Body of pancreas (tissue), 4 donors: ENCODE data around the gene SLCO3A1.

Experiments used
- POLR2A ChIP-seq, 3 donors: fragments of 450-650 bp; IDR thresholded peaks; one replicate each; pipeline ENCODE4 v1.6.1; 2016; ENCODE audit warnings: antibody characterized with exemption in 3 of 3, mild to moderate bottlenecking in 2 of 3
- TF ChIP-seq, protein P1 (sequence below), 7 experiments: fragments of 450-650 bp in 4 of 7; fragments of 200-600 bp in 3 of 7; sonication (generic) in 3 of 7; IDR thresholded peaks; one replicate each; pipeline ENCODE4 v1.5.1; 2016 to 2019; ENCODE audit warnings: antibody characterized with exemption in 7 of 7

DNA sequence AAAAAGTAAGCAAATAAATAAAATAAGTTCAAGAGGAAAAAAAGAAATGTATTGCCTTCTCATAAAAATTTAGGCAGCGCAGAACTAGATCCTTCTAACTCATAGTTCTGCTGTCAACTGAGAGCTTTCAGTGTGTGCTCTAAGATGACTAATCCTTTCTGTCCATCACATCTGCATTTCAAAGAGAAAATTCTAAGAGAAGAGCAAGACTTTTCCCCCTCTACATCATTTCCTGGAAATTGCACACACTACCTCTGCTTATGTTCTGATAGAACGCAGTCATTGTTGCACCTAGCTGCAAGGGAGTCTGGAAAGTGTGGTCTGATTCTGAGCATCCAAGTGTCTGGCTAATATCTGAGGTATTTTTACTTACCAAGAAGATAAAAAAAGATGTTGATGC, 39.6 kb upstream of the SLCO3A1 start:
- TF ChIP-seq, protein P1, sequence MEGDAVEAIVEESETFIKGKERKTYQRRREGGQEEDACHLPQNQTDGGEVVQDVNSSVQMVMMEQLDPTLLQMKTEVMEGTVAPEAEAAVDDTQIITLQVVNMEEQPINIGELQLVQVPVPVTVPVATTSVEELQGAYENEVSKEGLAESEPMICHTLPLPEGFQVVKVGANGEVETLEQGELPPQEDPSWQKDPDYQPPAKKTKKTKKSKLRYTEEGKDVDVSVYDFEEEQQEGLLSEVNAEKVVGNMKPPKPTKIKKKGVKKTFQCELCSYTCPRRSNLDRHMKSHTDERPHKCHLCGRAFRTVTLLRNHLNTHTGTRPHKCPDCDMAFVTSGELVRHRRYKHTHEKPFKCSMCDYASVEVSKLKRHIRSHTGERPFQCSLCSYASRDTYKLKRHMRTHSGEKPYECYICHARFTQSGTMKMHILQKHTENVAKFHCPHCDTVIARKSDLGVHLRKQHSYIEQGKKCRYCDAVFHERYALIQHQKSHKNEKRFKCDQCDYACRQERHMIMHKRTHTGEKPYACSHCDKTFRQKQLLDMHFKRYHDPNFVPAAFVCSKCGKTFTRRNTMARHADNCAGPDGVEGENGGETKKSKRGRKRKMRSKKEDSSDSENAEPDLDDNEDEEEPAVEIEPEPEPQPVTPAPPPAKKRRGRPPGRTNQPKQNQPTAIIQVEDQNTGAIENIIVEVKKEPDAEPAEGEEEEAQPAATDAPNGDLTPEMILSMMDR (IDR thresholded peaks at IDR 0.05) = no peak
- TF ChIP-seq POLR2A (IDR thresholded peaks at IDR 0.05) = no peak
